Body of pancreas (tissue), 4 donors: ENCODE measurements around the gene NDUFAF7.

ENCODE experiments used
- CTCF ChIP-seq, 7 experiments: fragments of 450-650 bp in 4 of 7; fragments of 200-600 bp in 3 of 7; sonication (generic) in 3 of 7; IDR thresholded peaks; one replicate each; pipeline ENCODE4 v1.5.1; 2016 to 2019; ENCODE audit warnings: antibody characterized with exemption in 7 of 7
- POLR2A ChIP-seq, 3 donors: fragments of 450-650 bp; IDR thresholded peaks; one replicate each; pipeline ENCODE4 v1.6.1; 2016; ENCODE audit warnings: antibody characterized with exemption in 3 of 3, mild to moderate bottlenecking in 2 of 3

GRCh38 chr2:37181726-37182684 is 49.5 kb upstream of the NDUFAF7 start:
- TF ChIP-seq CTCF (IDR thresholded peaks at IDR 0.05) (no peak), POLR2A (IDR thresholded peaks at IDR 0.05) (no peak)
